ENCODE measurements around the gene ST3GAL5.

GRCh38 chr2:85822766-85823165, 66.0 kb downstream of the ST3GAL5 start:
- TF ChIP-seq CTCF (conservative IDR thresholded peaks at IDR 0.05; ENCODE audit: low read depth, low read length): no peak
- no peak for TF ChIP-seq EZH2 (IDR thresholded peaks at IDR 0.05; ENCODE audit: borderline replicate concordance, low read depth, low read length, poor library complexity, severe bottlenecking)

All from A673 (cell line).